HepG2 (cell line): ENCODE measurements around the gene PRKAR1B. TPM values are rescaled to one million over a fixed set of nuclear protein-coding genes. Genes with fewer than 3 reads are reported as not detected.

Experiments used
- CCDC6 ChIP-seq: sonication (generic); formaldehyde crosslinking; IDR thresholded peaks from 2 replicates; pipeline ENCODE4 v1.8.1; 2022; ENCODE audit warnings: mild to moderate bottlenecking, missing genetic modification reagents, moderate library complexity
- FOXM1 ChIP-seq: sonication (generic); formaldehyde crosslinking; IDR thresholded peaks from 2 replicates; pipeline ENCODE4 v1.5.0; 2020; ENCODE audit warnings: missing genetic modification reagents
- KAT7 ChIP-seq: IDR thresholded peaks from 2 replicates; pipeline ENCODE4 v1.6.1; 2018; ENCODE audit warnings: borderline replicate concordance, missing compliant biosample characterization
- KLF13 ChIP-seq: sonication (generic); formaldehyde crosslinking; IDR thresholded peaks from 2 replicates; pipeline ENCODE4 v1.4.0; 2020; ENCODE audit warnings: mild to moderate bottlenecking, missing genetic modification reagents
- MED1 ChIP-seq: sonication (generic); formaldehyde crosslinking; IDR thresholded peaks from 2 replicates; pipeline ENCODE4 v1.4.0; 2020; ENCODE audit warnings: missing genetic modification reagents
- MEIS2 ChIP-seq: sonication (generic); formaldehyde crosslinking; IDR thresholded peaks from 2 replicates; pipeline ENCODE4 v1.9.0; 2021; ENCODE audit warnings: mild to moderate bottlenecking, missing genetic modification reagents
- MXD4 ChIP-seq: IDR thresholded peaks from 2 replicates; pipeline ENCODE4 v1.6.1; 2016; ENCODE audit warnings: mild to moderate bottlenecking, missing biosample characterization, missing genetic modification reagents
- NAIF1 ChIP-seq: sonication (generic); formaldehyde crosslinking; IDR thresholded peaks from 2 replicates; pipeline ENCODE4 v1.5.0; 2020; ENCODE audit warnings: mild to moderate bottlenecking, missing genetic modification reagents, borderline replicate concordance
- NBN ChIP-seq: fragments of 450-650 bp; conservative IDR thresholded peaks from 2 replicates; pipeline ENCODE4 v1.6.1; 2017
- RXRB ChIP-seq: IDR thresholded peaks from 2 replicates; pipeline ENCODE4 v1.6.1; 2016; ENCODE audit warnings: borderline replicate concordance, missing genetic modification reagents, missing compliant biosample characterization
- SIN3A ChIP-seq: IDR thresholded peaks from 2 replicates; pipeline ENCODE4 v1.6.1; 2011; ENCODE audit warnings: low read depth, mild to moderate bottlenecking, control low read depth, low read length, borderline replicate concordance
- U2AF1 ChIP-seq: fragments of 200-400 bp; formaldehyde crosslinking; optimal IDR thresholded peaks from 2 replicates; pipeline ENCODE3; 2017; ENCODE audit warnings: mild to moderate bottlenecking, low read depth, low read length
- YY1 ChIP-seq: IDR thresholded peaks from 2 replicates; pipeline ENCODE4 v1.6.1; 2011; ENCODE audit warnings: low read length, low read depth, moderate library complexity, mild to moderate bottlenecking; ENCODE audit not compliant: insufficient read depth, insufficient replicate concordance
- ZBED4 ChIP-seq: sonication (generic); formaldehyde crosslinking; IDR thresholded peaks from 2 replicates; pipeline ENCODE4 v1.4.0; 2020; ENCODE audit warnings: missing genetic modification reagents, borderline replicate concordance
- ZNF598 ChIP-seq: sonication (generic); formaldehyde crosslinking; IDR thresholded peaks from 2 replicates; pipeline ENCODE4 v1.5.1; 2020; ENCODE audit warnings: mild to moderate bottlenecking, missing genetic modification reagents, borderline replicate concordance
- ZNF775 ChIP-seq: sonication (generic); formaldehyde crosslinking; IDR thresholded peaks from 2 replicates; pipeline ENCODE4 v1.4.0; 2020; ENCODE audit warnings: missing genetic modification reagents, mild to moderate bottlenecking, moderate library complexity, borderline replicate concordance
- ZNF777 ChIP-seq: sonication (generic); formaldehyde crosslinking; IDR thresholded peaks from 2 replicates; pipeline ENCODE4 v1.4.0; 2020; ENCODE audit warnings: missing genetic modification reagents
- polyA plus RNA-seq, 8 experiments: library from polyadenylated mRNA; depleted of rRNA in 3 of 8; stranded (reverse) in 7 of 8; unstranded in 1 of 8; fragments of >200 nt; fragmentation: Illumina TruSeq in 4 of 8; extraction: Trizol in 4 of 8; gene quantifications; 2 replicates each; pipeline versions ENCODE4 v1.2.1 to v1.2.3, GENCODE V29; 2011 to 2016; ENCODE audit warnings: low read depth in 4 of 8, missing spikeins in 1 of 8, mixed read lengths in 1 of 8; ENCODE audit not compliant: insufficient read depth in 1 of 8
- total RNA-seq, 5 experiments: library from RNA; depleted of rRNA; stranded (reverse); fragments of >200 nt; fragmentation: Illumina TruSeq; extraction: Trizol; gene quantifications; 2 replicates each; pipeline ENCODE4 v1.2.3, GENCODE V29; 2016; ENCODE audit warnings: low read depth in 1 of 5
- TF ChIP-seq, protein P1 (sequence below): IDR thresholded peaks from 2 replicates; pipeline ENCODE4 v1.6.1; 2016; ENCODE audit warnings: mild to moderate bottlenecking
- TF ChIP-seq, protein P2 (sequence below): sonication (generic); formaldehyde crosslinking; IDR thresholded peaks from 2 replicates; pipeline ENCODE4 v1.9.0; 2021; ENCODE audit warnings: missing genetic modification reagents, borderline replicate concordance
- TF ChIP-seq, protein P3 (sequence below): fragments of 450-650 bp; IDR thresholded peaks from 2 replicates; pipeline ENCODE4 v1.6.1; 2016

Gene PRKAR1B
- total and polyA plus RNA-seq, 2 of the 13 experiments (the other 11 are each of a cell fraction or from before 2014, with no cell fraction given), result 7.9 to 28.2 TPM

DNA sequence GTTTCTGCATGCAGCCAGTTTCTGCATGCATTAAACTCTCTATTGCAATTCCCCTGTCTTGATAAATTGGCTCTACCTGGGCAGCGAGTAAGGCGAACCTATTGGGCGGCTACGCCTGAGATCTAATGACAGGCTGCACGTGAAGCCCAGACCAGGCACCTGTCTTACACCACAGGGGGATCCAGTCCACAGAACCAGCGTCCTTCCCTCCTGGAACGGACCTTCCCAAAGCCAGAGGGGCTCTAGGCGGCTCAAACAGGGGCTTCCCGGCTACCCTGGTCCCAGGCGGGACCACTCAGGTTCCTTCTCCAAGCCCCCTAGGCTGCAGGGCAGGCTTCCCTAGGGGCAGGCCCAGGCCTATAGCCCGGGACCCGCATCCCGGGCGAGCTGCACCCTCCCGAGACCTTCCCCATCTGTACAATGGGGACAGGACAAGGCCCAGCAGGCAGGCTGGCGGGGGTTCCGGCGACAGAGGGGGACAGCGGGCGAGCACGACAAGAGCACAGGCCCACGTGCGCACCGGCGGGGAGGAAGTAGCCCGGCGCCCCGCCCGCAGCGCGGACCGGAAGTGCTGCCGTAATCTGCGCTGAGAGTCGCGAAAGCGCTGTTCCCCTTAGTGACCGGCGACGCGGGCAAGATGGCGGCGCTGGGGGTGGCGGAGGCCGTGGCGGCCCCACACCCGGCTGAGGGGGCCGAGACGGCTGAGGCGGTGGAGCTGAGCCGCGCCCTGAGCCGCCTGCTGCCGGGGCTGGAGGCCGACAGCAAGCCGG lies 812 bp downstream of the PRKAR1B start, which contains the start of gene DNAAF5 (continued):
- TF ChIP-seq, protein P1, sequence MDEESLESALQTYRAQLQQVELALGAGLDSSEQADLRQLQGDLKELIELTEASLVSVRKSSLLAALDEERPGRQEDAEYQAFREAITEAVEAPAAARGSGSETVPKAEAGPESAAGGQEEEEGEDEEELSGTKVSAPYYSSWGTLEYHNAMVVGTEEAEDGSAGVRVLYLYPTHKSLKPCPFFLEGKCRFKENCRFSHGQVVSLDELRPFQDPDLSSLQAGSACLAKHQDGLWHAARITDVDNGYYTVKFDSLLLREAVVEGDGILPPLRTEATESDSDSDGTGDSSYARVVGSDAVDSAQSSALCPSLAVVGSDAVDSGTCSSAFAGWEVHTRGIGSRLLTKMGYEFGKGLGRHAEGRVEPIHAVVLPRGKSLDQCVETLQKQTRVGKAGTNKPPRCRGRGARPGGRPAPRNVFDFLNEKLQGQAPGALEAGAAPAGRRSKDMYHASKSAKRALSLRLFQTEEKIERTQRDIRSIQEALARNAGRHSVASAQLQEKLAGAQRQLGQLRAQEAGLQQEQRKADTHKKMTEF, result peak; percentile 88
- no peak for TF ChIP-seq KLF13 (CRISPR knock-in tag)
- TF ChIP-seq, protein P2, sequence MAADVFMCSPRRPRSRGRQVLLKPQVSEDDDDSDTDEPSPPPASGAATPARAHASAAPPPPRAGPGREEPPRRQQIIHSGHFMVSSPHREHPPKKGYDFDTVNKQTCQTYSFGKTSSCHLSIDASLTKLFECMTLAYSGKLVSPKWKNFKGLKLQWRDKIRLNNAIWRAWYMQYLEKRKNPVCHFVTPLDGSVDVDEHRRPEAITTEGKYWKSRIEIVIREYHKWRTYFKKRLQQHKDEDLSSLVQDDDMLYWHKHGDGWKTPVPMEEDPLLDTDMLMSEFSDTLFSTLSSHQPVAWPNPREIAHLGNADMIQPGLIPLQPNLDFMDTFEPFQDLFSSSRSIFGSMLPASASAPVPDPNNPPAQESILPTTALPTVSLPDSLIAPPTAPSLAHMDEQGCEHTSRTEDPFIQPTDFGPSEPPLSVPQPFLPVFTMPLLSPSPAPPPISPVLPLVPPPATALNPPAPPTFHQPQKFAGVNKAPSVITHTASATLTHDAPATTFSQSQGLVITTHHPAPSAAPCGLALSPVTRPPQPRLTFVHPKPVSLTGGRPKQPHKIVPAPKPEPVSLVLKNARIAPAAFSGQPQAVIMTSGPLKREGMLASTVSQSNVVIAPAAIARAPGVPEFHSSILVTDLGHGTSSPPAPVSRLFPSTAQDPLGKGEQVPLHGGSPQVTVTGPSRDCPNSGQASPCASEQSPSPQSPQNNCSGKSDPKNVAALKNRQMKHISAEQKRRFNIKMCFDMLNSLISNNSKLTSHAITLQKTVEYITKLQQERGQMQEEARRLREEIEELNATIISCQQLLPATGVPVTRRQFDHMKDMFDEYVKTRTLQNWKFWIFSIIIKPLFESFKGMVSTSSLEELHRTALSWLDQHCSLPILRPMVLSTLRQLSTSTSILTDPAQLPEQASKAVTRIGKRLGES (CRISPR knock-in tag), result peak; percentile 60; the same call in 1 of the 2 replicates
- TF ChIP-seq ZNF777, result peak; percentile 49; the same call in 1 of the 2 replicates
- TF ChIP-seq RXRB (CRISPR knock-in tag), result peak; percentile 29; the same call in 1 of the 2 replicates
- no peak for TF ChIP-seq NBN
- TF ChIP-seq MED1 (CRISPR knock-in tag), result peak; percentile 66
- TF ChIP-seq SIN3A, result peak; percentile 95
- TF ChIP-seq, protein P3, sequence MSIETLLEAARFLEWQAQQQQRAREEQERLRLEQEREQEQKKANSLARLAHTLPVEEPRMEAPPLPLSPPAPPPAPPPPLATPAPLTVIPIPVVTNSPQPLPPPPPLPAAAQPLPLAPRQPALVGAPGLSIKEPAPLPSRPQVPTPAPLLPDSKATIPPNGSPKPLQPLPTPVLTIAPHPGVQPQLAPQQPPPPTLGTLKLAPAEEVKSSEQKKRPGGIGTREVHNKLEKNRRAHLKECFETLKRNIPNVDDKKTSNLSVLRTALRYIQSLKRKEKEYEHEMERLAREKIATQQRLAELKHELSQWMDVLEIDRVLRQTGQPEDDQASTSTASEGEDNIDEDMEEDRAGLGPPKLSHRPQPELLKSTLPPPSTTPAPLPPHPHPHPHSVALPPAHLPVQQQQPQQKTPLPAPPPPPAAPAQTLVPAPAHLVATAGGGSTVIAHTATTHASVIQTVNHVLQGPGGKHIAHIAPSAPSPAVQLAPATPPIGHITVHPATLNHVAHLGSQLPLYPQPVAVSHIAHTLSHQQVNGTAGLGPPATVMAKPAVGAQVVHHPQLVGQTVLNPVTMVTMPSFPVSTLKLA, result peak; percentile 92
- TF ChIP-seq MXD4 (CRISPR knock-in tag), result peak; percentile 100
- TF ChIP-seq NAIF1 (CRISPR knock-in tag), result peak; percentile 58; the same call in 1 of the 2 replicates
- TF ChIP-seq MEIS2, result no peak
- no peak for TF ChIP-seq KAT7 (CRISPR knock-in tag)
- no peak for TF ChIP-seq U2AF1
- peak; percentile 99 for TF ChIP-seq YY1
- TF ChIP-seq FOXM1 (CRISPR knock-in tag), result no peak
- peak; percentile 76; the same call in 1 of the 2 replicates for TF ChIP-seq CCDC6 (CRISPR knock-in tag)
- peak; percentile 83; the same call in 1 of the 2 replicates for TF ChIP-seq ZNF598 (CRISPR knock-in tag)
- 0 out of 2 replicates have a peak, but pooled peaks have one; percentile 45 for TF ChIP-seq ZNF775 (CRISPR knock-in tag)
- TF ChIP-seq ZBED4, result peak; percentile 39; the same call in 1 of the 2 replicates
